ENCODE results near the gene MYO1H.
A peak's percentile ranks its signal among the peaks of the same experiment; 100 is the strongest.
"Not testable (repeated sequence)": the region's sequence is repeated elsewhere in the genome, so short reads cannot be mapped to it uniquely, and the experiment has no call there.

The MYO1H gene

GRCh38 chr12:109347589-109347988 lies at the start of gene MYO1H:
TSS of gene MYO1H (plus strand) at chr12:109347900. CDS start at chr12:109347961, 61 bp downstream.
- no peak for DNase-seq

- no peak for DNase-seq
These were observed 47.9 kb upstream of the MYO1H start for GRCh38 chr12:109299849-109300248.

- DNase-seq, result no peak
These were observed 46.0 kb upstream of the MYO1H start for GRCh38 chr12:109301643-109302168.

- no peak for DNase-seq
These were observed 45.3 kb upstream of the MYO1H start for GRCh38 chr12:109302358-109302757.

GRCh38 chr12:109302770-109303169 lies 44.9 kb upstream of the MYO1H start:
- no peak for DNase-seq

- DNase-seq, result no peak
These were observed 43.2 kb upstream of the MYO1H start for GRCh38 chr12:109304485-109304884.

- no peak for DNase-seq
These were observed 42.2 kb upstream of the MYO1H start for GRCh38 chr12:109305547-109305946.

GRCh38 chr12:109307051-109307450 lies 40.6 kb upstream of the MYO1H start:
- DNase-seq, result no peak

- no peak for DNase-seq
These were observed 38.9 kb upstream of the MYO1H start, which contains the start of gene FOXN4 for GRCh38 chr12:109308534-109309380. TSS of gene FOXN4 (minus strand) at chr12:109309284. CDS start at chr12:109308321, 963 bp downstream.

GRCh38 chr12:109309381-109310246 lies 38.1 kb upstream of the MYO1H start:
- no peak for DNase-seq

- peak; percentile 91 for DNase-seq
These were observed 37.2 kb upstream of the MYO1H start for GRCh38 chr12:109310247-109311125.

- DNase-seq, result not testable (repeated sequence)
These were observed 26.4 kb upstream of the MYO1H start for GRCh38 chr12:109321294-109321693.

- DNase-seq, result no peak
These were observed 18.7 kb upstream of the MYO1H start for GRCh38 chr12:109329003-109329402.

GRCh38 chr12:109329686-109330085 lies 18.0 kb upstream of the MYO1H start:
- peak; percentile 12 for DNase-seq

GRCh38 chr12:109330282-109331230 lies 17.1 kb upstream of the MYO1H start:
- DNase-seq, result no peak

- no peak for DNase-seq
These were observed 16.3 kb upstream of the MYO1H start for GRCh38 chr12:109331301-109331952.

GRCh38 chr12:109334887-109335286 lies 12.8 kb upstream of the MYO1H start:
- DNase-seq, result no peak

GRCh38 chr12:109336593-109336992 lies 11.1 kb upstream of the MYO1H start:
- DNase-seq, result no peak

- DNase-seq, result no peak
These were observed 4.0 kb upstream of the MYO1H start for GRCh38 chr12:109343677-109344076.

GRCh38 chr12:109345428-109345827 lies 2.3 kb upstream of the MYO1H start:
- no peak for DNase-seq

- no peak for DNase-seq
These were observed 780 bp upstream of the MYO1H start for GRCh38 chr12:109346920-109347319.

All from NCI-H748 treated with DMSO at 0.1 percent for 48 hours (cell line).